ENCODE results near the gene MPL.
"Not testable (repeated sequence)": the region's sequence is repeated elsewhere in the genome, so short reads cannot be mapped to it uniquely, and the experiment has no call there.

Gene MPL

GRCh38 chr1:43358121-43358745 is 20.6 kb downstream of the MPL start:
- DNase-seq = no peak

- DNase-seq = peak; percentile 98
Measured at GRCh38 chr1:43358746-43359693, 21.4 kb downstream of the MPL start, which contains the start of gene CDC20. Gene CDC20 (plus strand): TSS chr1:43358981. CDS start chr1:43359216, 235 bp downstream.

GRCh38 chr1:43359696-43360095 is 22.1 kb downstream of the MPL start:
- no peak for DNase-seq

- DNase-seq = no peak
Measured at GRCh38 chr1:43360616-43361015, 23.0 kb downstream of the MPL start.

- no peak for DNase-seq
Measured at GRCh38 chr1:43363283-43363934, 25.8 kb downstream of the MPL start.

- no peak for DNase-seq
Measured at GRCh38 chr1:43363935-43364525, 26.4 kb downstream of the MPL start.

- DNase-seq = no peak
Measured at GRCh38 chr1:43365678-43366077, 28.1 kb downstream of the MPL start.

- no peak for DNase-seq
Measured at GRCh38 chr1:43366179-43366578, 28.6 kb downstream of the MPL start.

GRCh38 chr1:43366601-43367025 is 29.0 kb downstream of the MPL start:
- DNase-seq = no peak

GRCh38 chr1:43367026-43367903 is 29.6 kb downstream of the MPL start:
- DNase-seq = peak in 1 of 2 donors; percentile 18

GRCh38 chr1:43367904-43368645 is 30.5 kb downstream of the MPL start, which contains the start of gene ELOVL1:
Gene ELOVL1 (minus strand): TSS chr1:43368011. CDS start chr1:43365609, 2,402 bp downstream.
- DNase-seq = peak; percentile 86 to 89

GRCh38 chr1:43368646-43369020 is 31.0 kb downstream of the MPL start:
- DNase-seq = no peak

- not testable (repeated sequence) for DNase-seq
Measured at GRCh38 chr1:43369779-43370178, 32.2 kb downstream of the MPL start.

GRCh38 chr1:43370564-43370963 is 32.9 kb downstream of the MPL start:
- no peak for DNase-seq

GRCh38 chr1:43372172-43372571 is 34.6 kb downstream of the MPL start:
- no peak for DNase-seq

- DNase-seq = no peak
Measured at GRCh38 chr1:43373066-43373940, 35.7 kb downstream of the MPL start.

GRCh38 chr1:43376723-43377235 is 39.2 kb downstream of the MPL start:
- DNase-seq = no peak

GRCh38 chr1:43377831-43378230 is 40.2 kb downstream of the MPL start:
- no peak for DNase-seq

- DNase-seq = no peak
Measured at GRCh38 chr1:43379476-43379875, 41.9 kb downstream of the MPL start.

GRCh38 chr1:43381612-43382011 is 44.0 kb downstream of the MPL start:
- no peak for DNase-seq

Data from stimulated activated CD4-positive, alpha-beta T cell treated with anti-CD3 and anti-CD28 coated beads, Interleukin-2, amount 100 ng/mL, for 48 hours (primary cell).